ENCODE measurements around the gene HCN2. TPM values are rescaled to one million over a fixed set of nuclear protein-coding genes. Genes with fewer than 3 reads are reported as not detected.

The HCN2 gene
- total RNA-seq, 1 experiment from 2014 or later: 3.9 TPM

GRCh38 chr19:621819-622218, 32.1 kb downstream of the HCN2 start:
- POLR2A ChIA-PET: no interaction called here
- BruUV-seq (replicated peaks): no TSS peak
- no peak for DNase-seq
- Histone ChIP-seq H3K4me1 (no peaks in the 10 kb centered on the region), H3K27me3 (replicated peaks; ENCODE audit: control insufficient read depth, insufficient read depth, low read length) (no peaks in the 10 kb centered on the region), H3K4me3 (ENCODE audit: low read depth, low read length) (no peak overlapping the region), H3K9me3 (no peaks in the 10 kb centered on the region), H3K36me3 (ENCODE audit: control insufficient read depth, insufficient read depth, low read length) (no peaks in the 10 kb centered on the region; the same call in 1 of the 2 replicates)
- Mint-ChIP-seq H3K27ac (ENCODE audit: unreplicated experiment) (no peak overlapping the region), H3K36me3 (ENCODE audit: insufficient read depth, unreplicated experiment) (peaks cover 32% of the 10 kb centered on the region), H3K4me1 (ENCODE audit: low read depth, unreplicated experiment) (no peaks in the 10 kb centered on the region), H3K27me3 (ENCODE audit: insufficient read depth, unreplicated experiment) (no peaks in the 10 kb centered on the region), H3K9me3 (ENCODE audit: unreplicated experiment) (no peaks in the 10 kb centered on the region), H3K4me3 (ENCODE audit: unreplicated experiment) (no peak overlapping the region)
- TF ChIP-seq CTCF (IDR thresholded peaks at IDR 0.05; ENCODE audit: insufficient read depth in 1 of 2, low read depth in 1 of 2, low read length in 1 of 2, severe bottlenecking in 1 of 2, unreplicated experiment in 1 of 2): no peak
- CTCF ChIA-PET: no interaction called here
- intact Hi-C loops (cut with micrococcal nuclease; ENCODE audit: unreplicated experiment): no loop called here

GRCh38 chr19:622666-623065, 33.0 kb downstream of the HCN2 start:
- POLR2A ChIA-PET: no interaction called here
- H3K27ac Mint-ChIP-seq (ENCODE audit: unreplicated experiment): no peak overlapping the region
- no peaks in the 10 kb centered on the region for H3K27me3 Mint-ChIP-seq (ENCODE audit: insufficient read depth, unreplicated experiment)
- BruUV-seq (replicated peaks): no TSS peak
- Histone ChIP-seq H3K9me3 (no peaks in the 10 kb centered on the region), H3K4me3 (ENCODE audit: low read depth, low read length) (no peak overlapping the region), H3K36me3 (ENCODE audit: control insufficient read depth, insufficient read depth, low read length) (no peaks in the 10 kb centered on the region; the same call in 1 of the 2 replicates), H3K4me1 (no peaks in the 10 kb centered on the region), H3K27me3 (replicated peaks; ENCODE audit: control insufficient read depth, insufficient read depth, low read length) (no peaks in the 10 kb centered on the region)
- no peaks in the 10 kb centered on the region for H3K9me3 Mint-ChIP-seq (ENCODE audit: unreplicated experiment)
- intact Hi-C loops (cut with micrococcal nuclease; ENCODE audit: unreplicated experiment): no loop called here
- no peak for TF ChIP-seq CTCF (IDR thresholded peaks at IDR 0.05; ENCODE audit: insufficient read depth in 1 of 2, low read depth in 1 of 2, low read length in 1 of 2, severe bottlenecking in 1 of 2, unreplicated experiment in 1 of 2)
- CTCF ChIA-PET: no interaction called here
- peaks cover 41% of the 10 kb centered on the region for H3K36me3 Mint-ChIP-seq (ENCODE audit: insufficient read depth, unreplicated experiment)
- no peak for DNase-seq
- H3K4me3 Mint-ChIP-seq (ENCODE audit: unreplicated experiment): no peak overlapping the region
- no peaks in the 10 kb centered on the region for H3K4me1 Mint-ChIP-seq (ENCODE audit: low read depth, unreplicated experiment)

- H3K27me3 Mint-ChIP-seq (ENCODE audit: insufficient read depth, unreplicated experiment): no peaks in the 10 kb centered on the region
- H3K36me3 Mint-ChIP-seq (ENCODE audit: insufficient read depth, unreplicated experiment): peaks cover 45% of the 10 kb centered on the region
- H3K27ac Mint-ChIP-seq (ENCODE audit: unreplicated experiment): no peak overlapping the region
- POLR2A ChIA-PET: no interaction called here
- no peaks in the 10 kb centered on the region for H3K27me3 ChIP-seq (replicated peaks; ENCODE audit: control insufficient read depth, insufficient read depth, low read length)
- TF ChIP-seq CTCF (IDR thresholded peaks at IDR 0.05; ENCODE audit: insufficient read depth in 1 of 2, low read depth in 1 of 2, low read length in 1 of 2, severe bottlenecking in 1 of 2, unreplicated experiment in 1 of 2): no peak
- intact Hi-C loops (cut with micrococcal nuclease; ENCODE audit: unreplicated experiment): no loop called here
- no peaks in the 10 kb centered on the region; the same call in 1 of the 2 replicates for H3K36me3 ChIP-seq (ENCODE audit: control insufficient read depth, insufficient read depth, low read length)
- H3K4me1 ChIP-seq: no peaks in the 10 kb centered on the region
- no peak overlapping the region for H3K4me3 Mint-ChIP-seq (ENCODE audit: unreplicated experiment)
- CTCF ChIA-PET: no interaction called here
- H3K9me3 ChIP-seq: no peaks in the 10 kb centered on the region
- BruUV-seq (replicated peaks): no TSS peak
- H3K4me3 ChIP-seq (ENCODE audit: low read depth, low read length): no peak overlapping the region
- no peak for DNase-seq
- H3K4me1 Mint-ChIP-seq (ENCODE audit: low read depth, unreplicated experiment): no peaks in the 10 kb centered on the region
- no peaks in the 10 kb centered on the region for H3K9me3 Mint-ChIP-seq (ENCODE audit: unreplicated experiment)
Observed at GRCh38 chr19:623175-623916, 33.7 kb downstream of the HCN2 start.

Measured in Caco-2 (cell line).